Esophagus muscularis mucosa (tissue), 4 donors: ENCODE data around the gene GRK3. TPM values are rescaled to one million over a fixed set of nuclear protein-coding genes. Genes with fewer than 3 reads are reported as not detected.

Experiments used
- DNase-seq: peaks from one replicate; pipeline ENCODE4 v3.0.0-alpha.2; 2017; ENCODE audit errors: extremely low spot score
- H3K27ac ChIP-seq, 4 donors: fragments of 200-600 bp; sonication (generic); replicated peaks in 1 of 4; 1 replicate in 3 of 4; 2 replicates in 1 of 4; pipeline ENCODE4 v1.5.1; 2016 to 2019; ENCODE audit warnings: mild to moderate bottlenecking in 1 of 4
- H3K27me3 ChIP-seq, 4 donors: fragments of 200-600 bp; sonication (generic); one replicate each; pipeline versions ENCODE4 v1.5.1 to v1.6.0; 2016 to 2019
- H3K36me3 ChIP-seq, 4 donors: fragments of 200-600 bp; sonication (generic); one replicate each; pipeline ENCODE4 v1.5.1; 2016 to 2019
- H3K4me1 ChIP-seq, 4 donors: fragments of 200-600 bp; sonication (generic); one replicate each; pipeline ENCODE4 v1.5.1; 2016 to 2019
- H3K4me3 ChIP-seq, 4 donors: fragments of 200-600 bp; sonication (generic); 1 replicate in 2 of 4; 2 replicates in 2 of 4; pipeline ENCODE4 v1.5.1; 2016 to 2019; ENCODE audit warnings: mild to moderate bottlenecking in 4 of 4, moderate library complexity in 1 of 4
- H3K9me3 ChIP-seq, 4 donors: fragments of 200-600 bp; sonication (generic); 1 replicate in 3 of 4; 2 replicates in 1 of 4; pipeline ENCODE4 v1.5.1; 2016 to 2019
- EP300 ChIP-seq: sonication (generic); formaldehyde crosslinking; IDR thresholded peaks from one replicate; pipeline ENCODE4 v1.6.1; 2017; ENCODE audit warnings: antibody characterized with exemption
- POLR2A ChIP-seq: fragments of 450-650 bp; IDR thresholded peaks from one replicate; pipeline ENCODE4 v1.6.1; 2017; ENCODE audit warnings: antibody characterized with exemption, moderate library complexity, mild to moderate bottlenecking, low read depth
- POLR2AphosphoS5 ChIP-seq, 2 donors: sonication (generic); formaldehyde crosslinking; IDR thresholded peaks; one replicate each; pipeline ENCODE4 v1.6.1; 2017; ENCODE audit warnings: antibody characterized with exemption in 2 of 2
- WGBS: methylation state at CpG from one replicate; pipeline ENCODE4 v1.1.5; 2018; 5-methylcytosine and 5-hydroxymethylcytosine counted together
- intact Hi-C: fragments of 100-400 bp; cut with DNase I; formaldehyde crosslinking; loops from one replicate; pipeline ENCODE4 v1.15.1; 2023
- total RNA-seq, 4 donors: library from RNA; depleted of rRNA; stranded (reverse); fragments of >200 nt; gene quantifications; one replicate each; pipeline versions ENCODE4 v1.1.0 to v1.2.1, GENCODE V29; 2016
- TF ChIP-seq, protein P1 (sequence below), 3 experiments: fragments of 200-600 bp in 2 of 3; fragments of 450-650 bp in 1 of 3; sonication (generic) in 2 of 3; IDR thresholded peaks; one replicate each; pipeline ENCODE4 v1.5.1; 2017 to 2019; ENCODE audit warnings: antibody characterized with exemption in 3 of 3, mild to moderate bottlenecking in 2 of 3, moderate library complexity in 1 of 3

GRK3 gene
- total RNA-seq, 4 donors from 2014 or later = 2.5 to 5.8 (median 4.6) TPM

DNA sequence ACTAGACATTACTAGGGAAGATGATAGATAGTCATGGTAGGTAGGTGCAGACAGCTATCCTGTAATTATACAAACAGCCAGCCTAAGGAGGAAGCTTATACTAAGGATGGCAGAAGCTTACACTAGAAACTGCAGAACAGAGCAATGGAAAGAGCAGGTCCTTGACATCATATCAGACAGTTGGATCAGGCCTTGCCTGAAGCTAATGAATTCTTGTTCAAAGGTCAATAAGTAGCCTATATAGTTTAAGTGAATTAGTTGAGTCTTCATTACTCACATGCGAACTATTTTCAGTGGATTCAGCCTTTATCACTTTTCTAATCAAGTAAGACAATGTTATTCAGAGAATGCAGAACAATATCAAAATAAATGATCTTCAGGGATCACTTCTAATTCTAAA, 22.3 kb upstream of the GRK3 start:
- intact Hi-C loops = no loop called here
- no peaks in the 10 kb centered on the region for H3K4me1 ChIP-seq

DNA sequence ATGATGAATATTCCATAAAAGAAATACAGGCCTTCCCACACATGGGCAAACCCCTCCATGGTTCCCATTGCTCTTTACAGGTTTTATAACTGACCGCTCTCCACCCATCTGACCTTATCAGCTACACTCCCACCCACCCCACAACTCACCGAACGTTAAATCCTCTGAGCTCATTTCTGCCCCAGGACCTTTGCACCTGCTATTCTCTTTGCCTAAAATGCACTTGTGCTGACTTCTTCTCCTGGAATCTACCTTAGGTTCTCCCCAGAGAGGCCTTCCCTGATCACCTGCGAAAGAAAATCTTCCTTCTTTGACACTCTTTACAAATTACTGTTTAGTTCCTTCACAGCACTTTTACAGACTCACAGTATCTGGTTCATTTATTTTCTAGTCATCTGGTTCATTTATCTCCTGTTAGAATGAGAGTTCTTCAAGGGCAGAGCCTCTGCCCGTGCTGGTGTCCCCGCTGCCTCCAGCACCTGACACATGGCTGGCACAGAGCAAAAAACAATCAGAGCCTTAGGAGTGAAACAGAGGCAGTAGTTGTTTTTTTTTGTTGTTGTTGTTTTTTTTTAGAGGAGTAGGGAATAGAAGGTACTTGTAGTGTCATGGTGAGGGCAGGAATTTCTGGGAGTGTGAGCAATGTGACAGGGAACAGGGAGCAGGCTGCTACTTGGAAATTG, 21.6 kb upstream of the GRK3 start:
- H3K27me3 ChIP-seq = no peaks in the 10 kb centered on the region
- H3K4me3 ChIP-seq = no peak overlapping the region
- peaks cover 0 to 4% (median 0%) of the 10 kb centered on the region in 4 donors for H3K9me3 ChIP-seq
- no peak overlapping the region for H3K27ac ChIP-seq
- TF ChIP-seq, protein P1, sequence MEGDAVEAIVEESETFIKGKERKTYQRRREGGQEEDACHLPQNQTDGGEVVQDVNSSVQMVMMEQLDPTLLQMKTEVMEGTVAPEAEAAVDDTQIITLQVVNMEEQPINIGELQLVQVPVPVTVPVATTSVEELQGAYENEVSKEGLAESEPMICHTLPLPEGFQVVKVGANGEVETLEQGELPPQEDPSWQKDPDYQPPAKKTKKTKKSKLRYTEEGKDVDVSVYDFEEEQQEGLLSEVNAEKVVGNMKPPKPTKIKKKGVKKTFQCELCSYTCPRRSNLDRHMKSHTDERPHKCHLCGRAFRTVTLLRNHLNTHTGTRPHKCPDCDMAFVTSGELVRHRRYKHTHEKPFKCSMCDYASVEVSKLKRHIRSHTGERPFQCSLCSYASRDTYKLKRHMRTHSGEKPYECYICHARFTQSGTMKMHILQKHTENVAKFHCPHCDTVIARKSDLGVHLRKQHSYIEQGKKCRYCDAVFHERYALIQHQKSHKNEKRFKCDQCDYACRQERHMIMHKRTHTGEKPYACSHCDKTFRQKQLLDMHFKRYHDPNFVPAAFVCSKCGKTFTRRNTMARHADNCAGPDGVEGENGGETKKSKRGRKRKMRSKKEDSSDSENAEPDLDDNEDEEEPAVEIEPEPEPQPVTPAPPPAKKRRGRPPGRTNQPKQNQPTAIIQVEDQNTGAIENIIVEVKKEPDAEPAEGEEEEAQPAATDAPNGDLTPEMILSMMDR (IDR thresholded peaks at IDR 0.05) = no peak
- TF ChIP-seq EP300 (no peak), POLR2A (no peak), POLR2AphosphoS5 (IDR thresholded peaks at IDR 0.05) (no peak)
- WGBS = 80% methylated on average over 6 of the region's 6 CpGs
- H3K36me3 ChIP-seq = no peaks in the 10 kb centered on the region
- no peaks in the 10 kb centered on the region for H3K4me1 ChIP-seq
- no peak for DNase-seq
- intact Hi-C loops = no loop called here

More for the DNA sequence above, 22.3 kb upstream of the GRK3 start:
- Histone ChIP-seq H3K27me3 (no peaks in the 10 kb centered on the region), H3K27ac (no peak overlapping the region), H3K9me3 (peaks cover 0 to 4% (median 0%) of the 10 kb centered on the region in 4 donors), H3K4me3 (no peak overlapping the region), H3K36me3 (no peaks in the 10 kb centered on the region)
- no peak for TF ChIP-seq EP300
- TF ChIP-seq, protein P1 (IDR thresholded peaks at IDR 0.05) = no peak
- TF ChIP-seq POLR2A = no peak
- no peak for TF ChIP-seq POLR2AphosphoS5 (IDR thresholded peaks at IDR 0.05)
- DNase-seq = no peak
- WGBS = 95% methylated on average over 1 of the region's 1 CpG

GRCh38 chr22:25545146-25545545, 19.3 kb upstream of the GRK3 start:
- no peak for DNase-seq
- no peaks in the 10 kb centered on the region for H3K27me3 ChIP-seq
- intact Hi-C loops = no loop called here
- H3K4me1 ChIP-seq = no peaks in the 10 kb centered on the region
- peaks cover 0 to 4% (median 0%) of the 10 kb centered on the region in 4 donors for H3K9me3 ChIP-seq
- WGBS = 71% methylated on average over 3 of the region's 3 CpGs
- no peaks in the 10 kb centered on the region for H3K36me3 ChIP-seq
- no peak overlapping the region for H3K4me3 ChIP-seq
- TF ChIP-seq POLR2A (no peak), EP300 (no peak), POLR2AphosphoS5 (IDR thresholded peaks at IDR 0.05) (no peak)
- TF ChIP-seq, protein P1 (IDR thresholded peaks at IDR 0.05) = no peak
- no peak overlapping the region for H3K27ac ChIP-seq

- Histone ChIP-seq H3K27me3 (no peaks in the 10 kb centered on the region), H3K9me3 (peaks cover 0 to 4% (median 0%) of the 10 kb centered on the region in 4 donors), H3K4me3 (no peak overlapping the region), H3K4me1 (no peaks in the 10 kb centered on the region), H3K36me3 (no peaks in the 10 kb centered on the region), H3K27ac (no peak overlapping the region)
- 91% methylated on average over 10 of the region's 10 CpGs for WGBS
- intact Hi-C loops = no loop called here
- no peak for TF ChIP-seq EP300
- no peak for TF ChIP-seq POLR2AphosphoS5 (IDR thresholded peaks at IDR 0.05)
- no peak for TF ChIP-seq POLR2A
- TF ChIP-seq, protein P1 (IDR thresholded peaks at IDR 0.05) = no peak
- no peak for DNase-seq
These were observed 18.8 kb upstream of the GRK3 start for GRCh38 chr22:25545672-25546071.

GRCh38 chr22:25546242-25546641, 18.2 kb upstream of the GRK3 start:
- Histone ChIP-seq H3K36me3 (no peaks in the 10 kb centered on the region), H3K9me3 (peaks cover 0 to 3% (median 0%) of the 10 kb centered on the region in 4 donors), H3K4me1 (no peaks in the 10 kb centered on the region), H3K27ac (no peak overlapping the region), H3K27me3 (no peaks in the 10 kb centered on the region), H3K4me3 (no peak overlapping the region)
- intact Hi-C loops = no loop called here
- no peak for TF ChIP-seq POLR2A
- no peak for TF ChIP-seq EP300
- TF ChIP-seq, protein P1 (IDR thresholded peaks at IDR 0.05) = no peak
- no peak for TF ChIP-seq POLR2AphosphoS5 (IDR thresholded peaks at IDR 0.05)
- DNase-seq = no peak
- 79% methylated on average over 2 of the region's 2 CpGs for WGBS
